ENCODE data around the gene IL19.

IL19 gene

GRCh38 chr1:206734499-206735142, 36.0 kb upstream of the IL19 start:
- no peak overlapping the region for H4K12ac ChIP-seq (ENCODE audit: low read depth, low read length)
- no peak overlapping the region for H4K8ac ChIP-seq (ENCODE audit: low read depth, low read length)
- no peak overlapping the region for H3K4me2 ChIP-seq (ENCODE audit: low read length)
- no peak overlapping the region for H4K91ac ChIP-seq (ENCODE audit: low read depth, low read length)
- DNase-seq = peak in 1 of 2 donors; percentile 61
- no peak overlapping the region for H2AFZ ChIP-seq (ENCODE audit: insufficient read depth, low read length, poor library complexity)
- no peak overlapping the region for H3K4me3 ChIP-seq (ENCODE audit: low read depth, low read length)
- H2BK120ac ChIP-seq (ENCODE audit: insufficient read depth, low read length, poor library complexity) = no peak overlapping the region
- H3K79me2 ChIP-seq (ENCODE audit: control insufficient read depth, insufficient read depth, low read length, poor library complexity) = no peaks in the 10 kb centered on the region
- WGBS (ENCODE audit: extremely low coverage, insufficient coverage, insufficient read length) = no CpG with 5 or more reads among the region's 9 CpGs
- H3K18ac ChIP-seq (ENCODE audit: low read length) = no peak overlapping the region
- H3K4ac ChIP-seq (ENCODE audit: low read depth, low read length) = no peak overlapping the region
- no peak overlapping the region for H2BK5ac ChIP-seq (ENCODE audit: low read depth, low read length, poor library complexity)
- H3K14ac ChIP-seq (ENCODE audit: low read length) = no peak overlapping the region
- no peaks in the 10 kb centered on the region for H3K27me3 ChIP-seq (ENCODE audit: insufficient read depth, low read length)
- peaks cover 50 to 58% of the 10 kb centered on the region in 2 experiments for H3K36me3 ChIP-seq (ENCODE audit: control insufficient read depth in 1 of 2, insufficient read depth in 2 of 2, low read length in 2 of 2)
- H3K9ac ChIP-seq (ENCODE audit: low read length) = no peak overlapping the region
- H2BK12ac ChIP-seq (ENCODE audit: low read length) = no peak overlapping the region
- H3K4me1 ChIP-seq (ENCODE audit: control insufficient read depth in 1 of 2, insufficient read depth in 2 of 2, low read length in 2 of 2) = peaks cover 2 to 10% of the 10 kb centered on the region in 2 experiments
- no peak overlapping the region for H2AK5ac ChIP-seq (ENCODE audit: low read length)
- no peak overlapping the region for H3K27ac ChIP-seq (ENCODE audit: low read depth, low read length)
- no peak overlapping the region for H3K23ac ChIP-seq (ENCODE audit: low read length)
- no peaks in the 10 kb centered on the region for H3K9me3 ChIP-seq (ENCODE audit: insufficient read depth, low read depth, low read length)
- H3K79me1 ChIP-seq (ENCODE audit: low read length) = no peaks in the 10 kb centered on the region

- Histone ChIP-seq H3K9ac (ENCODE audit: low read length) (no peak overlapping the region), H2BK120ac (ENCODE audit: insufficient read depth, low read length, poor library complexity) (no peak overlapping the region), H2AK5ac (ENCODE audit: low read length) (no peak overlapping the region), H3K4ac (ENCODE audit: low read depth, low read length) (no peak overlapping the region), H3K36me3 (ENCODE audit: control insufficient read depth in 1 of 2, insufficient read depth in 2 of 2, low read length in 2 of 2) (peaks cover 42 to 49% of the 10 kb centered on the region in 2 experiments), H3K4me1 (ENCODE audit: control insufficient read depth in 1 of 2, insufficient read depth in 2 of 2, low read length in 2 of 2) (peaks cover 2 to 12% of the 10 kb centered on the region in 2 experiments), H2BK12ac (ENCODE audit: low read length) (no peak overlapping the region), H2BK5ac (ENCODE audit: low read depth, low read length, poor library complexity) (no peak overlapping the region), H2AFZ (ENCODE audit: insufficient read depth, low read length, poor library complexity) (no peak overlapping the region), H3K27me3 (ENCODE audit: insufficient read depth, low read length) (no peaks in the 10 kb centered on the region), H4K12ac (ENCODE audit: low read depth, low read length) (no peak overlapping the region), H3K27ac (ENCODE audit: low read depth, low read length) (no peak overlapping the region), H3K18ac (ENCODE audit: low read length) (no peak overlapping the region), H3K23ac (ENCODE audit: low read length) (no peak overlapping the region), H4K91ac (ENCODE audit: low read depth, low read length) (no peak overlapping the region), H3K4me3 (ENCODE audit: low read depth, low read length) (no peak overlapping the region), H3K79me2 (ENCODE audit: control insufficient read depth, insufficient read depth, low read length, poor library complexity) (no peaks in the 10 kb centered on the region), H3K14ac (ENCODE audit: low read length) (no peak overlapping the region), H4K8ac (ENCODE audit: low read depth, low read length) (no peak overlapping the region), H3K9me3 (ENCODE audit: insufficient read depth, low read depth, low read length) (no peaks in the 10 kb centered on the region), H3K79me1 (ENCODE audit: low read length) (no peaks in the 10 kb centered on the region), H3K4me2 (ENCODE audit: low read length) (no peak overlapping the region)
- DNase-seq = no peak
- no CpG with 5 or more reads among the region's 5 CpGs for WGBS (ENCODE audit: extremely low coverage, insufficient coverage, insufficient read length)
Observed at GRCh38 chr1:206735553-206736031, 35.0 kb upstream of the IL19 start.

GRCh38 chr1:206736878-206737728, 33.5 kb upstream of the IL19 start:
- no peak for DNase-seq
- Histone ChIP-seq H3K14ac (ENCODE audit: low read length) (no peak overlapping the region), H2AK5ac (ENCODE audit: low read length) (no peak overlapping the region), H2AFZ (ENCODE audit: insufficient read depth, low read length, poor library complexity) (no peak overlapping the region), H3K9me3 (ENCODE audit: insufficient read depth, low read depth, low read length) (no peaks in the 10 kb centered on the region), H2BK12ac (ENCODE audit: low read length) (no peak overlapping the region), H4K8ac (ENCODE audit: low read depth, low read length) (no peak overlapping the region), H3K27me3 (ENCODE audit: insufficient read depth, low read length) (no peaks in the 10 kb centered on the region), H3K36me3 (ENCODE audit: control insufficient read depth in 1 of 2, insufficient read depth in 2 of 2, low read length in 2 of 2) (peaks cover 27 to 34% of the 10 kb centered on the region in 2 experiments), H3K9ac (ENCODE audit: low read length) (no peak overlapping the region), H3K79me2 (ENCODE audit: control insufficient read depth, insufficient read depth, low read length, poor library complexity) (no peaks in the 10 kb centered on the region), H3K4me3 (ENCODE audit: low read depth, low read length) (no peak overlapping the region), H3K18ac (ENCODE audit: low read length) (no peak overlapping the region), H4K12ac (ENCODE audit: low read depth, low read length) (no peak overlapping the region), H3K79me1 (ENCODE audit: low read length) (no peaks in the 10 kb centered on the region), H3K4ac (ENCODE audit: low read depth, low read length) (no peak overlapping the region), H3K4me2 (ENCODE audit: low read length) (no peak overlapping the region), H4K91ac (ENCODE audit: low read depth, low read length) (no peak overlapping the region), H3K27ac (ENCODE audit: low read depth, low read length) (no peak overlapping the region), H3K4me1 (ENCODE audit: control insufficient read depth in 1 of 2, insufficient read depth in 2 of 2, low read length in 2 of 2) (peaks cover 2 to 12% of the 10 kb centered on the region in 2 experiments), H2BK5ac (ENCODE audit: low read depth, low read length, poor library complexity) (no peak overlapping the region), H3K23ac (ENCODE audit: low read length) (no peak overlapping the region), H2BK120ac (ENCODE audit: insufficient read depth, low read length, poor library complexity) (no peak overlapping the region)
- no CpG with 5 or more reads among the region's 14 CpGs for WGBS (ENCODE audit: extremely low coverage, insufficient coverage, insufficient read length)

- Histone ChIP-seq H3K36me3 (ENCODE audit: control insufficient read depth in 1 of 2, insufficient read depth in 2 of 2, low read length in 2 of 2) (peaks cover 20 to 27% of the 10 kb centered on the region in 2 experiments), H3K79me1 (ENCODE audit: low read length) (no peaks in the 10 kb centered on the region), H3K9me3 (ENCODE audit: insufficient read depth, low read depth, low read length) (no peaks in the 10 kb centered on the region), H3K9ac (ENCODE audit: low read length) (no peak overlapping the region), H3K23ac (ENCODE audit: low read length) (no peak overlapping the region), H3K4ac (ENCODE audit: low read depth, low read length) (no peak overlapping the region), H4K91ac (ENCODE audit: low read depth, low read length) (no peak overlapping the region), H2BK5ac (ENCODE audit: low read depth, low read length, poor library complexity) (no peak overlapping the region), H3K4me2 (ENCODE audit: low read length) (no peak overlapping the region), H4K8ac (ENCODE audit: low read depth, low read length) (no peak overlapping the region), H4K12ac (ENCODE audit: low read depth, low read length) (no peak overlapping the region), H3K27ac (ENCODE audit: low read depth, low read length) (no peak overlapping the region), H3K14ac (ENCODE audit: low read length) (no peak overlapping the region), H2BK12ac (ENCODE audit: low read length) (no peak overlapping the region), H3K4me1 (ENCODE audit: control insufficient read depth in 1 of 2, insufficient read depth in 2 of 2, low read length in 2 of 2) (peaks cover 2 to 12% of the 10 kb centered on the region in 2 experiments), H2AK5ac (ENCODE audit: low read length) (no peak overlapping the region), H3K27me3 (ENCODE audit: insufficient read depth, low read length) (no peaks in the 10 kb centered on the region), H3K79me2 (ENCODE audit: control insufficient read depth, insufficient read depth, low read length, poor library complexity) (no peaks in the 10 kb centered on the region), H3K18ac (ENCODE audit: low read length) (no peak overlapping the region), H3K4me3 (ENCODE audit: low read depth, low read length) (no peak overlapping the region), H2AFZ (ENCODE audit: insufficient read depth, low read length, poor library complexity) (no peak overlapping the region), H2BK120ac (ENCODE audit: insufficient read depth, low read length, poor library complexity) (no peak overlapping the region)
- DNase-seq = no peak
- WGBS (ENCODE audit: extremely low coverage, insufficient coverage, insufficient read length) = no CpG with 5 or more reads among the region's 3 CpGs
Observed at GRCh38 chr1:206737729-206738201, 32.8 kb upstream of the IL19 start.

Measured in trophoblast cell (in vitro differentiated cells and primary cell).